ENCODE results near the gene MOSMO.

Gene MOSMO

DNA sequence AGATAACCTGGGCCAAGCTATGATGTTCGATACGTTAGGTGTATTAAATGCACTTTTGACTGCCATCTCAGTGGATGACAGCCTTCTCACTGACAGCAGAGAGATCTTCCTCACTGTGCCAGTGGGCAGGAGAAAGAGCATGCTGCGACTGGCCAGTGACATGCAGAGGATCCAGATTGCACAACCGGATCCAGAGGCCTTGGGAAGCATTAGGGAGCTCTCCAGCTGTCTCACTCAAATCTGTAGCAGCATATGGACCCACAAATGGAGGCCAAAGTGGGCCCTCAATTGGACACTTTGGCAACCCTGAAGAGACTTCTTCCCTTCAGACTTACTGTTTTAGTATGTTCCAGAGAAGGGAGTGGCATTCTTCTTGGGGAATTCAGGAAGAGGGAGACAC is 27.9 kb upstream of the MOSMO start:
- DNase-seq (ENCODE audit: low read depth, low spot score), result no peak
- H3K27me3 ChIP-seq (ENCODE audit: insufficient read depth, insufficient read length), result no peaks in the 10 kb centered on the region
- peaks cover 91% of the 10 kb centered on the region for H3K36me3 ChIP-seq (ENCODE audit: insufficient read depth, insufficient read length, low read length)
- H3K4me3 ChIP-seq (ENCODE audit: insufficient read length, low read depth), result no peak overlapping the region
- no peak overlapping the region for H3K9ac ChIP-seq (ENCODE audit: insufficient read length, low read depth)
- no peaks in the 10 kb centered on the region for H3K4me1 ChIP-seq (ENCODE audit: insufficient read depth, insufficient read length)
- no peak for TF ChIP-seq ZNF274 (IDR thresholded peaks at IDR 0.05; ENCODE audit: low read depth, low read length)
- no peak for TF ChIP-seq SUZ12 (IDR thresholded peaks at IDR 0.05; ENCODE audit: extremely low read depth, insufficient read depth, insufficient read length)
- no peak for TF ChIP-seq YY1 (IDR thresholded peaks at IDR 0.05; ENCODE audit: insufficient read depth, insufficient read length)
- H3K9me3 ChIP-seq (ENCODE audit: insufficient read depth, low read length), result no peaks in the 10 kb centered on the region

DNA sequence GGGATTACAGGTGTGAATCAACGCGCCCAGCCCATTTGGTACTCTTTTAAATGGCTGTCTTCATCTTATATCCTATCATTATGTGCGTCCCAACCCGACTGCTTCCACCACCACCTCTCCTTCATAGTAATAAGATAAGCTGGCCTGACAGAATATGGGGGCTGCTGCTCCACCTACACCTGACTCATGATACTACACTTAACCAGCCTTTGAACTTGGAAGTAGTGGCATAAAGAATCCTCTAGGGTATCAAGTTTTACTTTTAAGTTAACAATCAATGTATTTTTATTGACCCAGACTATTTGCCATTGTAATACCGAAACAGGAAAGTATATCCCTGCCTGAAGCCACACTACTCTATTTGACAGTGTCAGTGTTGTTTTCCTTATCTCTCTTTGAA is 25.8 kb upstream of the MOSMO start:
- Histone ChIP-seq H3K27me3 (ENCODE audit: insufficient read depth, insufficient read length) (no peaks in the 10 kb centered on the region), H3K9ac (ENCODE audit: insufficient read length, low read depth) (no peak overlapping the region), H3K4me3 (ENCODE audit: insufficient read length, low read depth) (no peak overlapping the region), H3K36me3 (ENCODE audit: insufficient read depth, insufficient read length, low read length) (peaks cover 85% of the 10 kb centered on the region), H3K4me1 (ENCODE audit: insufficient read depth, insufficient read length) (peaks cover 2% of the 10 kb centered on the region), H3K9me3 (ENCODE audit: insufficient read depth, low read length) (no peaks in the 10 kb centered on the region)
- no peak for DNase-seq (ENCODE audit: low read depth, low spot score)
- TF ChIP-seq YY1 (IDR thresholded peaks at IDR 0.05; ENCODE audit: insufficient read depth, insufficient read length) (no peak), SUZ12 (IDR thresholded peaks at IDR 0.05; ENCODE audit: extremely low read depth, insufficient read depth, insufficient read length) (no peak), ZNF274 (IDR thresholded peaks at IDR 0.05; ENCODE audit: low read depth, low read length) (no peak)

GRCh38 chr16:21984062-21984461 is 23.8 kb upstream of the MOSMO start:
- Histone ChIP-seq H3K4me1 (ENCODE audit: insufficient read depth, insufficient read length) (peaks cover 2% of the 10 kb centered on the region), H3K27me3 (ENCODE audit: insufficient read depth, insufficient read length) (no peaks in the 10 kb centered on the region), H3K4me3 (ENCODE audit: insufficient read length, low read depth) (no peak overlapping the region), H3K9ac (ENCODE audit: insufficient read length, low read depth) (no peak overlapping the region), H3K9me3 (ENCODE audit: insufficient read depth, low read length) (no peaks in the 10 kb centered on the region), H3K36me3 (ENCODE audit: insufficient read depth, insufficient read length, low read length) (peaks cover 65% of the 10 kb centered on the region)
- no peak for DNase-seq (ENCODE audit: low read depth, low spot score)
- no peak for TF ChIP-seq ZNF274 (IDR thresholded peaks at IDR 0.05; ENCODE audit: low read depth, low read length)
- no peak for TF ChIP-seq SUZ12 (IDR thresholded peaks at IDR 0.05; ENCODE audit: extremely low read depth, insufficient read depth, insufficient read length)
- TF ChIP-seq YY1 (IDR thresholded peaks at IDR 0.05; ENCODE audit: insufficient read depth, insufficient read length), result no peak

DNA sequence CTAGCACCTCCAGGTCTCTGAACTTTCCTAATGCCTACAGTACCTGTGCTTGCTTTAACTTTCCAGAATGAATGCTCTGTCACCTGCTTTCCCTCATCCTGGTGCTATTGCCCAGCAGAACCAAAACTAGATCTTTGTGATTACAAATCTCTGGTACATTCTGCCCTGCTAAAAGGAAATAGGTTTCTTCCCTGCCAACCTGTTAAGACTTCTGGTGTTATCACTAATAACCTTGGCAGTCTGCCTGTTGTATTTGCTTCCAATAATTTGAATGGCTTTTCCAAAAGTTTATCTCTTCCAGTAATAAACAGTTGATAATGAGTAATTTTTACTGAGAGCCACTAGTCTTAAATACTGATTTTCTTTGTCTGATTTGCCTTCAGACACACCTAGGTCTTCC is 22.4 kb upstream of the MOSMO start:
- no peak for TF ChIP-seq SUZ12 (IDR thresholded peaks at IDR 0.05; ENCODE audit: extremely low read depth, insufficient read depth, insufficient read length)
- no peak for TF ChIP-seq YY1 (IDR thresholded peaks at IDR 0.05; ENCODE audit: insufficient read depth, insufficient read length)
- TF ChIP-seq ZNF274 (IDR thresholded peaks at IDR 0.05; ENCODE audit: low read depth, low read length), result no peak
- Histone ChIP-seq H3K27me3 (ENCODE audit: insufficient read depth, insufficient read length) (no peaks in the 10 kb centered on the region), H3K36me3 (ENCODE audit: insufficient read depth, insufficient read length, low read length) (peaks cover 51% of the 10 kb centered on the region), H3K9me3 (ENCODE audit: insufficient read depth, low read length) (no peaks in the 10 kb centered on the region), H3K4me1 (ENCODE audit: insufficient read depth, insufficient read length) (peaks cover 2% of the 10 kb centered on the region), H3K4me3 (ENCODE audit: insufficient read length, low read depth) (no peak overlapping the region), H3K9ac (ENCODE audit: insufficient read length, low read depth) (no peak overlapping the region)
- DNase-seq (ENCODE audit: low read depth, low spot score), result no peak

- TF ChIP-seq YY1 (IDR thresholded peaks at IDR 0.05; ENCODE audit: insufficient read depth, insufficient read length) (no peak), ZNF274 (IDR thresholded peaks at IDR 0.05; ENCODE audit: low read depth, low read length) (no peak), SUZ12 (IDR thresholded peaks at IDR 0.05; ENCODE audit: extremely low read depth, insufficient read depth, insufficient read length) (no peak)
- no peaks in the 10 kb centered on the region for H3K9me3 ChIP-seq (ENCODE audit: insufficient read depth, low read length)
- no peaks in the 10 kb centered on the region for H3K27me3 ChIP-seq (ENCODE audit: insufficient read depth, insufficient read length)
- no peak overlapping the region for H3K9ac ChIP-seq (ENCODE audit: insufficient read length, low read depth)
- H3K4me1 ChIP-seq (ENCODE audit: insufficient read depth, insufficient read length), result peaks cover 2% of the 10 kb centered on the region
- no peak overlapping the region for H3K4me3 ChIP-seq (ENCODE audit: insufficient read length, low read depth)
- H3K36me3 ChIP-seq (ENCODE audit: insufficient read depth, insufficient read length, low read length), result peaks cover 39% of the 10 kb centered on the region
- DNase-seq (ENCODE audit: low read depth, low spot score), result no peak
Observed at GRCh38 chr16:21986692-21987246, 21.1 kb upstream of the MOSMO start.

GRCh38 chr16:21987498-21987897 is 20.4 kb upstream of the MOSMO start:
- no peak overlapping the region for H3K9ac ChIP-seq (ENCODE audit: insufficient read length, low read depth)
- peaks cover 2% of the 10 kb centered on the region for H3K4me1 ChIP-seq (ENCODE audit: insufficient read depth, insufficient read length)
- H3K36me3 ChIP-seq (ENCODE audit: insufficient read depth, insufficient read length, low read length), result peaks cover 34% of the 10 kb centered on the region
- H3K9me3 ChIP-seq (ENCODE audit: insufficient read depth, low read length), result no peaks in the 10 kb centered on the region
- TF ChIP-seq ZNF274 (IDR thresholded peaks at IDR 0.05; ENCODE audit: low read depth, low read length) (no peak), SUZ12 (IDR thresholded peaks at IDR 0.05; ENCODE audit: extremely low read depth, insufficient read depth, insufficient read length) (no peak)
- DNase-seq (ENCODE audit: low read depth, low spot score), result no peak
- H3K4me3 ChIP-seq (ENCODE audit: insufficient read length, low read depth), result no peak overlapping the region
- no peaks in the 10 kb centered on the region for H3K27me3 ChIP-seq (ENCODE audit: insufficient read depth, insufficient read length)

DNA sequence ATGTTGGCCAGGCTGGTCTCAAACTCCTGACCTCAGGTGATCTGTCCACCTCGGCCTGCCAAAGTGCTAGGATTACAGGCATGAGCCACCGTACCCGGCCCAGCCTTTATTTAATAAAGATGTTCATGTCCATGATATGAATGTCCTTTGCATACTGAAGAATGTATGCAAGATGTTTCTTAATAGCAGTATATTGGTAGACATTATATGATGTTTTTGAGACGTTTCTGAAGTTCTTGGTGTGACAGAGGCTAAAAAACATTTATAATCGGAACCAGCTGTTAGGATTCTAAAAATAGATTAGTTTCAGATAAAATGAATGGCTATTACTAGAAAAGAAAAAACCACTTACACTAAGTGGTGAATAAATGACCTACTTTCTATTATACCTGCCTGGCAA is 18.8 kb upstream of the MOSMO start:
- H3K36me3 ChIP-seq (ENCODE audit: insufficient read depth, insufficient read length, low read length), result peaks cover 23% of the 10 kb centered on the region
- DNase-seq (ENCODE audit: low read depth, low spot score), result no peak
- H3K9ac ChIP-seq (ENCODE audit: insufficient read length, low read depth), result no peak overlapping the region
- no peak overlapping the region for H3K4me3 ChIP-seq (ENCODE audit: insufficient read length, low read depth)
- H3K27me3 ChIP-seq (ENCODE audit: insufficient read depth, insufficient read length), result no peaks in the 10 kb centered on the region
- TF ChIP-seq ZNF274 (IDR thresholded peaks at IDR 0.05; ENCODE audit: low read depth, low read length) (no peak), YY1 (IDR thresholded peaks at IDR 0.05; ENCODE audit: insufficient read depth, insufficient read length) (no peak), SUZ12 (IDR thresholded peaks at IDR 0.05; ENCODE audit: extremely low read depth, insufficient read depth, insufficient read length) (no peak)
- peaks cover 2% of the 10 kb centered on the region for H3K4me1 ChIP-seq (ENCODE audit: insufficient read depth, insufficient read length)
- no peaks in the 10 kb centered on the region for H3K9me3 ChIP-seq (ENCODE audit: insufficient read depth, low read length)
